GM12878 (cell line): ENCODE results near the gene TEKT5. TPM values are rescaled to one million over a fixed set of nuclear protein-coding genes. Genes with fewer than 3 reads are reported as not detected.
"Not testable (repeated sequence)": the region's sequence is repeated elsewhere in the genome, so short reads cannot be mapped to it uniquely, and the experiment has no call there.

ENCODE experiments used
- ATAC-seq: fragments of 200-7000 bp; cut with Tn5 transposase; 3 replicates; pipeline ENCODE4 v1.9.1; 2020; ENCODE audit warnings: mild to moderate bottlenecking, moderate library complexity
- BruUV-seq: library from RNA; stranded (reverse); fragments of 400-500 nt; replicated peaks from 2 replicates; lab custom pipeline; 2021; lab: Mats Ljungman, UMichigan
- CTCF ChIA-PET: fragments of 300-600 bp; sonication (Branson Sonifier 250); formaldehyde crosslinking; extraction: SDS; loops from one replicate; lab custom pipeline; 2021; ENCODE audit warnings: inconsistent platforms; lab: Yijun Ruan, JAX
- POLR2A ChIA-PET: fragments of 350-600 bp; formaldehyde crosslinking; extraction: SDS; loops from one replicate; lab custom pipeline; 2021; ENCODE audit warnings: inconsistent platforms; lab: Charles Lee
- RAD21 ChIA-PET: fragments of 300-600 bp; sonication (Branson Sonifier 250); formaldehyde crosslinking; loops from one replicate; lab custom pipeline; 2023; ENCODE audit warnings: antibody characterized with exemption; ENCODE audit not compliant: unreplicated experiment; lab: Charles Lee
- SMC1A ChIA-PET: fragments of 300-600 bp; sonication (Branson Sonifier 250); formaldehyde crosslinking; loops from one replicate; lab custom pipeline; 2023; ENCODE audit not compliant: unreplicated experiment, uncharacterized antibody; lab: Charles Lee
- DNase-seq: peaks from one replicate; pipeline ENCODE4 v3.0.0-alpha.2; 2011; ENCODE audit warnings: low read depth, low spot score
- FAIRE-seq: peaks from 3 replicates; lab custom pipeline; 2011; peaks lifted over from hg19 to GRCh38; lab: Jason Lieb, UNC
- H2AFZ ChIP-seq: 2 replicates; pipeline ENCODE4 v1.6.0; 2011; ENCODE audit warnings: low read depth, low read length, control low read depth; ENCODE audit not compliant: control insufficient read depth
- H3K27ac ChIP-seq: 2 replicates; pipeline ENCODE4 v1.5.1; 2011; ENCODE audit warnings: control low read depth; ENCODE audit not compliant: control insufficient read depth, insufficient read depth
- H3K27me3 ChIP-seq, 2 experiments: replicated peaks in 1 of 2; 2 replicates each; pipeline versions ENCODE4 v1.6.0 to v1.6.1; 2011; ENCODE audit warnings: low read length in 1 of 2; ENCODE audit not compliant: control insufficient read depth in 2 of 2, insufficient read depth in 2 of 2
- H3K36me3 ChIP-seq, 2 experiments: 2 replicates each; pipeline ENCODE4 v1.5.1; 2011; ENCODE audit warnings: low read length in 1 of 2; ENCODE audit not compliant: control insufficient read depth in 2 of 2, insufficient read depth in 2 of 2
- H3K4me1 ChIP-seq: 2 replicates; pipeline ENCODE4 v1.6.1; 2011; ENCODE audit warnings: mild to moderate bottlenecking, low read length, moderate library complexity, mixed read lengths; ENCODE audit not compliant: control insufficient read depth, insufficient read depth
- H3K4me2 ChIP-seq: 2 replicates; pipeline ENCODE4 v1.6.0; 2011; ENCODE audit warnings: control low read depth; ENCODE audit not compliant: control insufficient read depth, insufficient read depth
- H3K4me3 ChIP-seq: fragments of 200-600 bp; sonication (generic); 2 replicates; pipeline ENCODE4 v1.5.1; 2016
- H3K79me2 ChIP-seq: 2 replicates; pipeline ENCODE4 v1.6.0; 2011; ENCODE audit warnings: low read length; ENCODE audit not compliant: control insufficient read depth, insufficient read depth
- H3K9ac ChIP-seq: 2 replicates; pipeline ENCODE4 v1.8.0; 2011; ENCODE audit warnings: low read length, control low read depth, mixed read lengths; ENCODE audit not compliant: control insufficient read depth, insufficient read depth
- H3K9me3 ChIP-seq: replicated peaks from 3 replicates; pipeline ENCODE4 v1.5.1; 2011; ENCODE audit warnings: mild to moderate bottlenecking, low read length; ENCODE audit not compliant: control insufficient read depth, insufficient read depth
- H4K20me1 ChIP-seq: 2 replicates; pipeline ENCODE4 v1.6.0; 2011; ENCODE audit not compliant: control insufficient read depth, insufficient read depth
- CEBPB ChIP-seq, 2 experiments: fragments of 150-350 bp in 1 of 2; IDR thresholded peaks; 2 replicates each; pipeline ENCODE4 v1.6.1; 2012 to 2014; ENCODE audit warnings: low read depth in 2 of 2, low read length in 2 of 2, borderline replicate concordance in 1 of 2, inconsistent platforms in 1 of 2
- CREB1 ChIP-seq: IDR thresholded peaks from 2 replicates; pipeline ENCODE4 v1.6.1; 2012; ENCODE audit warnings: low read depth, mild to moderate bottlenecking, inconsistent platforms
- E4F1 ChIP-seq: fragments of 450-650 bp; IDR thresholded peaks from 2 replicates; pipeline ENCODE4 v1.6.1; 2018; ENCODE audit warnings: borderline replicate concordance, mild to moderate bottlenecking; ENCODE audit not compliant: partially characterized antibody
- GABPA ChIP-seq: IDR thresholded peaks from 2 replicates; pipeline ENCODE4 v1.6.1; 2014; ENCODE audit warnings: antibody characterized with exemption, low read depth, mild to moderate bottlenecking, inconsistent platforms
- IKZF2 ChIP-seq, 2 experiments: fragments of 450-650 bp; IDR thresholded peaks; 2 replicates each; pipeline ENCODE4 v1.6.1; 2017; ENCODE audit warnings: mild to moderate bottlenecking in 2 of 2, moderate library complexity in 2 of 2
- NBN ChIP-seq: fragments of 450-650 bp; IDR thresholded peaks from 2 replicates; pipeline ENCODE4 v1.6.1; 2016
- NR2C2 ChIP-seq: IDR thresholded peaks from 2 replicates; pipeline ENCODE4 v1.6.1; 2011; ENCODE audit warnings: borderline replicate concordance, low read depth; ENCODE audit not compliant: control insufficient read depth, insufficient read length
- PAX8 ChIP-seq: fragments of 450-650 bp; IDR thresholded peaks from 2 replicates; pipeline ENCODE4 v1.6.1; 2017; ENCODE audit warnings: mild to moderate bottlenecking, moderate library complexity
- WRNIP1 ChIP-seq: IDR thresholded peaks from 2 replicates; pipeline ENCODE4 v1.6.1; 2011; ENCODE audit warnings: low read depth, low read length, improper control_type of control experiment, borderline replicate concordance
- WGBS: methylation state at CpG from one replicate; pipeline ENCODE4 v1.1.6; 2016; ENCODE audit warnings: low lambda C conversion rate; ENCODE audit not compliant: insufficient replicate concordance, insufficient coverage; ENCODE audit errors: missing lambda C conversion rate; 5-methylcytosine and 5-hydroxymethylcytosine counted together
- in situ Hi-C: fragments of 300-500 bp; cut with MboI; formaldehyde crosslinking; loops from 9 replicates; pipeline ENCODE4 v1.14.3; 2018; ENCODE audit warnings: mixed read lengths
- intact Hi-C: fragments of 100-400 bp; cut with micrococcal nuclease; formaldehyde crosslinking; loops from one replicate; pipeline ENCODE4 v1.14.2; 2022; ENCODE audit not compliant: unreplicated experiment
- polyA plus RNA-seq, 11 experiments: library from polyadenylated mRNA; depleted of rRNA in 4 of 11; unstranded in 6 of 11; stranded (reverse) in 5 of 11; fragments of >200 nt; fragmentation: Nextera tagmentation in 4 of 11; fragmentation: Illumina TruSeq in 1 of 11; extraction: Ambion mirVana in 4 of 11; extraction: Trizol in 1 of 11; gene quantifications; 1 replicate in 1 of 11; 2 replicates in 10 of 11; pipeline versions ENCODE4 v1.2.1 to v1.2.3, GENCODE V29; 2011 to 2016; ENCODE audit warnings: inconsistent platforms in 2 of 11, missing spikeins in 2 of 11, low read depth in 1 of 11
- total RNA-seq, 4 experiments: library from RNA; depleted of rRNA in 3 of 4; stranded (reverse); fragments of >200 nt in 3 of 4; fragmentation: Illumina TruSeq in 1 of 4; extraction: Trizol in 1 of 4; gene quantifications; 2 replicates each; pipeline versions ENCODE4 v1.2.1 to v1.2.3, GENCODE V29; 2013 to 2021

The TEKT5 gene
- total and polyA plus RNA-seq, 10 of the 15 experiments (the other 5 are each of a cell fraction or from before 2014, with no cell fraction given): 0.19 to 2.2 (median 0.68) TPM; not detected in 1

- H4K20me1 ChIP-seq, RAD21 ChIA-PET, H2AFZ ChIP-seq, POLR2A ChIA-PET, H3K79me2 ChIP-seq, FAIRE-seq, H3K27me3 ChIP-seq, DNase-seq, H3K4me3 ChIP-seq, H3K9ac ChIP-seq, BruUV-seq, H3K4me1 ChIP-seq, H3K9me3 ChIP-seq, intact Hi-C loops, H3K36me3 ChIP-seq, CTCF ChIA-PET, SMC1A ChIA-PET, H3K4me2 ChIP-seq, H3K27ac ChIP-seq, in situ Hi-C loops, ATAC-seq: not testable (repeated sequence)
- 14% methylated on average over 4 of the region's 4 CpGs for WGBS
Observed at GRCh38 chr16:10633429-10633828, 61.3 kb downstream of the TEKT5 start.

- intact Hi-C loops: no loop called here
- in situ Hi-C loops: no loop called here
- no peak overlapping the region for H3K27ac ChIP-seq
- no peaks in the 10 kb centered on the region for H3K36me3 ChIP-seq
- 81% methylated on average over 2 of the region's 2 CpGs for WGBS
- no TSS peak for BruUV-seq
- no peaks in the 10 kb centered on the region; a peak in 1 of 4 replicates for H3K27me3 ChIP-seq
- POLR2A ChIA-PET: no interaction called here
- SMC1A ChIA-PET: no interaction called here
- H3K4me3 ChIP-seq: no peak overlapping the region
- DNase-seq (no peak), ATAC-seq (no peak), FAIRE-seq (no peak)
- H3K79me2 ChIP-seq: no peaks in the 10 kb centered on the region
- TF ChIP-seq WRNIP1: no peak
- no peak for TF ChIP-seq CREB1
- no peak for TF ChIP-seq E4F1
- no peak for TF ChIP-seq NBN
- no peak for TF ChIP-seq GABPA
- no peak for TF ChIP-seq IKZF2 (IDR thresholded peaks at IDR 0.05)
- TF ChIP-seq CEBPB (IDR thresholded peaks at IDR 0.05; ENCODE audit: borderline replicate concordance in 1 of 2, low read depth in 2 of 2, low read length in 2 of 2): no peak
- no peak for TF ChIP-seq NR2C2
- no peak for TF ChIP-seq PAX8
- no peak overlapping the region for H2AFZ ChIP-seq
- H3K9ac ChIP-seq: no peak overlapping the region
- CTCF ChIA-PET: interaction anchor here (0.6 to 0.8 kb wide), 2 partner anchors 117 to 301 kb away, joined by 3 to 4 read pairs; no protein-coding TSS in a partner anchor
- no peaks in the 10 kb centered on the region for H3K9me3 ChIP-seq
- H4K20me1 ChIP-seq: no peaks in the 10 kb centered on the region
- RAD21 ChIA-PET: interaction anchor here (0.9 kb wide), 1 partner anchor 79 kb away, joined by 3 read pairs; no protein-coding TSS in a partner anchor
- no peak overlapping the region for H3K4me2 ChIP-seq
- no peaks in the 10 kb centered on the region for H3K4me1 ChIP-seq
Observed at GRCh38 chr16:10631886-10632285, 62.8 kb downstream of the TEKT5 start.
